IMR-90 (cell line): ENCODE data around the gene PCGF3.

ENCODE experiments used
- BHLHE40 ChIP-seq: fragments of 150-350 bp; IDR thresholded peaks from 2 replicates; pipeline ENCODE4 v1.6.1; 2016; ENCODE audit warnings: mild to moderate bottlenecking, low read depth, low read length
- CEBPB ChIP-seq: IDR thresholded peaks from 2 replicates; pipeline ENCODE4 v1.6.1; 2012; ENCODE audit warnings: low read depth, low read length, improper control_type of control experiment
- CTCF ChIP-seq: conservative IDR thresholded peaks from 2 replicates; pipeline ENCODE4 v1.5.1; 2012; ENCODE audit warnings: mild to moderate bottlenecking, low read depth, low read length, improper control_type of control experiment
- ELK1 ChIP-seq: fragments of 150-350 bp; IDR thresholded peaks from 2 replicates; pipeline ENCODE4 v1.6.1; 2016; ENCODE audit warnings: low read depth, mild to moderate bottlenecking, low read length, moderate library complexity, borderline replicate concordance
- FOS ChIP-seq: fragments of 150-350 bp; IDR thresholded peaks from 2 replicates; pipeline ENCODE4 v1.6.1; 2016; ENCODE audit warnings: low read depth, low read length
- MAFK ChIP-seq: IDR thresholded peaks from 2 replicates; pipeline ENCODE4 v1.6.1; 2012; ENCODE audit warnings: low read depth, low read length, improper control_type of control experiment
- MAZ ChIP-seq: IDR thresholded peaks from 2 replicates; pipeline ENCODE4 v1.6.1; 2012; ENCODE audit warnings: low read depth, mild to moderate bottlenecking, low read length, improper control_type of control experiment, moderate library complexity, borderline replicate concordance
- NFE2L2 ChIP-seq: fragments of 150-350 bp; IDR thresholded peaks from 2 replicates; pipeline ENCODE4 v1.6.1; 2016; ENCODE audit warnings: low read depth, mild to moderate bottlenecking, low read length
- POLR2A ChIP-seq: IDR thresholded peaks from 2 replicates; pipeline ENCODE4 v1.6.1; 2012; ENCODE audit warnings: mild to moderate bottlenecking, low read depth, low read length
- RAD21 ChIP-seq: IDR thresholded peaks from 2 replicates; pipeline ENCODE4 v1.6.1; 2012; ENCODE audit warnings: low read length, improper control_type of control experiment
- RCOR1 ChIP-seq: IDR thresholded peaks from 2 replicates; pipeline ENCODE4 v1.6.1; 2012; ENCODE audit warnings: mild to moderate bottlenecking, low read length, improper control_type of control experiment; ENCODE audit not compliant: insufficient replicate concordance
- RFX5 ChIP-seq: IDR thresholded peaks from 2 replicates; pipeline ENCODE4 v1.8.0; 2012; ENCODE audit warnings: low read depth, mild to moderate bottlenecking, low read length, moderate library complexity
- SMC3 ChIP-seq: fragments of 150-350 bp; IDR thresholded peaks from 2 replicates; pipeline ENCODE4 v1.6.1; 2016; ENCODE audit warnings: low read depth, mild to moderate bottlenecking, antibody characterized with exemption, low read length, moderate library complexity
- USF2 ChIP-seq: fragments of 150-350 bp; IDR thresholded peaks from 2 replicates; pipeline ENCODE4 v1.6.1; 2017; ENCODE audit warnings: mild to moderate bottlenecking, antibody characterized with exemption, low read length, low read depth

GRCh38 chr4:791252-791897 is 85.7 kb downstream of the PCGF3 start:
- TF ChIP-seq CTCF (no peak), RCOR1 (no peak), RAD21 (no peak), USF2 (no peak), POLR2A (no peak), MAFK (no peak), RFX5 (no peak), MAZ (no peak), NFE2L2 (no peak), CEBPB (no peak), ELK1 (no peak), SMC3 (no peak), FOS (no peak), BHLHE40 (no peak)
